Astrocyte (in vitro differentiated cells and primary cell): Measurements from ENCODE around the gene TPM3. TPM values are rescaled to one million over a fixed set of nuclear protein-coding genes. Genes with fewer than 3 reads are reported as not detected.

ENCODE experiments used
- DNase-seq: peaks from one replicate; pipeline ENCODE4 v3.0.0-alpha.2; 2010; ENCODE audit warnings: low read depth
- FAIRE-seq: peaks from 2 replicates; lab custom pipeline; 2011; peaks lifted over from hg19 to GRCh38; lab: Jason Lieb, UNC
- H2AFZ ChIP-seq: 2 replicates; pipeline ENCODE4 v1.6.0; 2012; ENCODE audit warnings: low read depth, low read length, inconsistent platforms
- H3K27ac ChIP-seq: 2 replicates; pipeline ENCODE4 v1.5.1; 2011; ENCODE audit warnings: low read depth, low read length, inconsistent platforms
- H3K27me3 ChIP-seq: 2 replicates; pipeline ENCODE4 v1.6.0; 2011; ENCODE audit warnings: low read length, inconsistent platforms; ENCODE audit not compliant: insufficient read depth
- H3K36me3 ChIP-seq: 2 replicates; pipeline ENCODE4 v1.5.1; 2011; ENCODE audit warnings: low read length, inconsistent platforms; ENCODE audit not compliant: insufficient read depth
- H3K4me1 ChIP-seq: 2 replicates; pipeline ENCODE4 v1.5.1; 2011; ENCODE audit warnings: low read length, inconsistent platforms; ENCODE audit not compliant: insufficient read depth
- H3K4me2 ChIP-seq: 2 replicates; pipeline ENCODE4 v1.6.0; 2012; ENCODE audit warnings: low read length, inconsistent platforms
- H3K4me3 ChIP-seq: 2 replicates; pipeline ENCODE4 v1.5.1; 2011; ENCODE audit warnings: low read depth, mild to moderate bottlenecking, low read length, inconsistent platforms; ENCODE audit not compliant: insufficient read depth
- H3K79me2 ChIP-seq: 2 replicates; pipeline ENCODE4 v1.6.0; 2012; ENCODE audit warnings: mild to moderate bottlenecking, low read length, inconsistent platforms; ENCODE audit not compliant: insufficient read depth
- H3K9ac ChIP-seq: 2 replicates; pipeline ENCODE4 v1.6.0; 2012; ENCODE audit warnings: mild to moderate bottlenecking, low read length, inconsistent platforms
- H3K9me3 ChIP-seq: 2 replicates; pipeline ENCODE4 v1.5.1; 2012; ENCODE audit warnings: low read depth, mild to moderate bottlenecking, low read length, inconsistent platforms; ENCODE audit not compliant: insufficient read depth
- H4K20me1 ChIP-seq: 2 replicates; pipeline ENCODE4 v1.6.0; 2012; ENCODE audit warnings: low read length, inconsistent platforms; ENCODE audit not compliant: insufficient read depth
- H3K27ac Mint-ChIP-seq: one replicate; pipeline ENCODE4 v1.8.0; 2021; ENCODE audit warnings: mild to moderate bottlenecking, mixed read lengths; ENCODE audit not compliant: unreplicated experiment
- H3K27me3 Mint-ChIP-seq: one replicate; pipeline ENCODE4 v1.8.0; 2021; ENCODE audit warnings: low read depth, mixed read lengths; ENCODE audit not compliant: unreplicated experiment
- H3K36me3 Mint-ChIP-seq: one replicate; pipeline ENCODE4 v1.8.0; 2021; ENCODE audit warnings: low read depth, mixed read lengths; ENCODE audit not compliant: unreplicated experiment
- H3K4me1 Mint-ChIP-seq: one replicate; pipeline ENCODE4 v1.8.0; 2021; ENCODE audit warnings: low read depth, mixed read lengths; ENCODE audit not compliant: unreplicated experiment
- H3K4me3 Mint-ChIP-seq: one replicate; pipeline ENCODE4 v1.8.0; 2021; ENCODE audit warnings: mild to moderate bottlenecking, moderate library complexity, mixed read lengths; ENCODE audit not compliant: unreplicated experiment
- H3K9me3 Mint-ChIP-seq: one replicate; pipeline ENCODE4 v1.8.0; 2021; ENCODE audit warnings: mild to moderate bottlenecking, mixed read lengths; ENCODE audit not compliant: unreplicated experiment
- CTCF ChIP-seq: IDR thresholded peaks from 2 replicates; pipeline ENCODE4 v1.5.1; 2011; ENCODE audit warnings: low read depth, mild to moderate bottlenecking, inconsistent platforms, low read length, moderate library complexity; ENCODE audit not compliant: insufficient read depth
- EZH2 ChIP-seq: IDR thresholded peaks from 2 replicates; pipeline ENCODE4 v1.6.1; 2012; ENCODE audit warnings: mild to moderate bottlenecking, low read length, inconsistent platforms; ENCODE audit not compliant: insufficient read depth
- total RNA-seq: library from RNA; stranded (reverse); gene quantifications from 2 replicates; pipeline ENCODE4 v1.2.1, GENCODE V29; 2021

The TPM3 gene
- total RNA-seq, 1 donor from 2014 or later = 687 TPM

- DNase-seq = no peak
- H2AFZ ChIP-seq = no peak overlapping the region
- H3K4me2 ChIP-seq = peak overlapping the region; percentile 94
- H3K79me2 ChIP-seq = peaks cover 80% of the 10 kb centered on the region
- no peak for TF ChIP-seq EZH2
- no peak for TF ChIP-seq CTCF
- peaks cover 77% of the 10 kb centered on the region for H4K20me1 ChIP-seq
- peak overlapping the region; percentile 51 for H3K4me3 ChIP-seq
- peaks cover 44% of the 10 kb centered on the region for H3K4me1 ChIP-seq
- Mint-ChIP-seq H3K9me3 (peaks cover 2% of the 10 kb centered on the region), H3K4me3 (peak overlapping the region; percentile 76), H3K36me3 (peaks cover 4% of the 10 kb centered on the region), H3K4me1 (peaks cover 57% of the 10 kb centered on the region), H3K27me3 (no peaks in the 10 kb centered on the region), H3K27ac (peak overlapping the region; percentile 73)
- H3K27me3 ChIP-seq = no peaks in the 10 kb centered on the region
- no peak for FAIRE-seq
- peak overlapping the region; percentile 33 for H3K9ac ChIP-seq
- no peak overlapping the region for H3K27ac ChIP-seq
- H3K9me3 ChIP-seq = no peaks in the 10 kb centered on the region
- H3K36me3 ChIP-seq = peaks cover 19% of the 10 kb centered on the region
These were observed 11.8 kb downstream of the TPM3 start for GRCh38 chr1:154179946-154180687.

- H3K27me3 Mint-ChIP-seq = no peaks in the 10 kb centered on the region
- H3K27ac Mint-ChIP-seq = peak overlapping the region; percentile 29
- H3K4me3 Mint-ChIP-seq = peak overlapping the region; percentile 76
- no peak for DNase-seq
- H3K4me1 ChIP-seq = peaks cover 44% of the 10 kb centered on the region
- H2AFZ ChIP-seq = no peak overlapping the region
- peak overlapping the region; percentile 30 for H3K4me3 ChIP-seq
- no peaks in the 10 kb centered on the region for H3K9me3 ChIP-seq
- TF ChIP-seq CTCF (no peak), EZH2 (no peak)
- H3K27ac ChIP-seq = no peak overlapping the region
- no peak for FAIRE-seq
- peak overlapping the region; percentile 94 for H3K4me2 ChIP-seq
- H3K9me3 Mint-ChIP-seq = peaks cover 2% of the 10 kb centered on the region
- peak overlapping the region; percentile 10 for H3K9ac ChIP-seq
- H3K27me3 ChIP-seq = no peaks in the 10 kb centered on the region
- H4K20me1 ChIP-seq = peaks cover 85% of the 10 kb centered on the region
- peaks cover 19% of the 10 kb centered on the region for H3K36me3 ChIP-seq
- peaks cover 57% of the 10 kb centered on the region for H3K4me1 Mint-ChIP-seq
- H3K36me3 Mint-ChIP-seq = peaks cover 4% of the 10 kb centered on the region
- peaks cover 88% of the 10 kb centered on the region for H3K79me2 ChIP-seq
These were observed 12.7 kb downstream of the TPM3 start for GRCh38 chr1:154178911-154179811.
